SK-N-SH treated with all-trans-retinoic acid at 6 μM for 48 hours (cell line): ENCODE data around the gene VTA1.

Experiments
- ATAC-seq: fragments of 200-7000 bp; cut with Tn5 transposase; 3 replicates; pipeline ENCODE4 v1.9.1; 2020; ENCODE audit warnings: mild to moderate bottlenecking, moderate library complexity
- ARNTL ChIP-seq: fragments of 450-650 bp; formaldehyde crosslinking; IDR thresholded peaks from 2 replicates; pipeline ENCODE4 v1.5.0; 2020; ENCODE audit warnings: low read depth, mild to moderate bottlenecking, moderate library complexity, borderline replicate concordance
- BACH2 ChIP-seq: fragments of 250-450 bp; sonication (Bioruptor Pico); IDR thresholded peaks from 2 replicates; pipeline ENCODE4 v1.9.0; 2021; ENCODE audit warnings: mild to moderate bottlenecking, borderline replicate concordance
- CREB5 ChIP-seq: fragments of 250-450 bp; sonication (Bioruptor Pico); IDR thresholded peaks from 2 replicates; pipeline ENCODE4 v1.5.1; 2020; ENCODE audit warnings: low read depth, mild to moderate bottlenecking, moderate library complexity
- CSDC2 ChIP-seq: fragments of 250-450 bp; sonication (Bioruptor Pico); IDR thresholded peaks from 2 replicates; pipeline ENCODE4 v1.5.0; 2020; ENCODE audit warnings: mild to moderate bottlenecking, moderate library complexity
- CSRNP3 ChIP-seq: fragments of 250-450 bp; sonication (Bioruptor Pico); IDR thresholded peaks from 2 replicates; pipeline ENCODE4 v1.5.1; 2021; ENCODE audit warnings: mild to moderate bottlenecking, moderate library complexity
- ESRRG ChIP-seq: fragments of 250-450 bp; sonication (Bioruptor Pico); IDR thresholded peaks from 2 replicates; pipeline ENCODE4 v1.6.1; 2021; ENCODE audit warnings: mild to moderate bottlenecking
- GLIS3 ChIP-seq: fragments of 250-450 bp; sonication (Bioruptor Pico); IDR thresholded peaks from 2 replicates; pipeline ENCODE4 v1.5.0; 2020; ENCODE audit warnings: mild to moderate bottlenecking, moderate library complexity
- ISL1 ChIP-seq: fragments of 250-450 bp; sonication (Bioruptor Pico); IDR thresholded peaks from 2 replicates; pipeline ENCODE4 v2.1.2; 2022; ENCODE audit warnings: mild to moderate bottlenecking, moderate library complexity
- OSR1 ChIP-seq: fragments of 250-450 bp; sonication (Bioruptor Pico); IDR thresholded peaks from 2 replicates; pipeline ENCODE4 v1.8.0; 2022; ENCODE audit warnings: moderate library complexity, mild to moderate bottlenecking, inconsistent platforms
- PATZ1 ChIP-seq: fragments of 250-450 bp; sonication (Bioruptor Pico); IDR thresholded peaks from 2 replicates; pipeline ENCODE4 v1.8.0; 2020; ENCODE audit warnings: mild to moderate bottlenecking, moderate library complexity, borderline replicate concordance
- POU6F1 ChIP-seq: fragments of 250-450 bp; sonication (Bioruptor Pico); IDR thresholded peaks from 2 replicates; pipeline ENCODE4 v1.8.0; 2021; ENCODE audit warnings: low read depth, mild to moderate bottlenecking, moderate library complexity, borderline replicate concordance
- RARB ChIP-seq: fragments of 250-450 bp; sonication (Bioruptor Pico); IDR thresholded peaks from 2 replicates; pipeline ENCODE4 v1.8.0; 2021; ENCODE audit warnings: mild to moderate bottlenecking, moderate library complexity
- SNAI2 ChIP-seq: fragments of 250-450 bp; sonication (Bioruptor Pico); IDR thresholded peaks from 2 replicates; pipeline ENCODE4 v1.5.0; 2020; ENCODE audit warnings: mild to moderate bottlenecking, moderate library complexity
- TCF4 ChIP-seq: fragments of 250-450 bp; sonication (Bioruptor Pico); IDR thresholded peaks from 2 replicates; pipeline ENCODE4 v1.8.0; 2021; ENCODE audit warnings: mild to moderate bottlenecking, moderate library complexity, borderline replicate concordance
- TSHZ2 ChIP-seq: fragments of 250-450 bp; sonication (Bioruptor Pico); IDR thresholded peaks from 2 replicates; pipeline ENCODE4 v1.5.0; 2020; ENCODE audit warnings: mild to moderate bottlenecking, moderate library complexity
- ZC3H10 ChIP-seq: fragments of 250-450 bp; sonication (Bioruptor Pico); IDR thresholded peaks from 2 replicates; pipeline ENCODE4 v1.5.1; 2021; ENCODE audit warnings: mild to moderate bottlenecking, moderate library complexity
- ZFP3 ChIP-seq: fragments of 250-450 bp; sonication (Bioruptor Pico); IDR thresholded peaks from 2 replicates; pipeline ENCODE4 v1.5.0; 2020; ENCODE audit warnings: mild to moderate bottlenecking, moderate library complexity
- ZFP30 ChIP-seq: fragments of 450-650 bp; formaldehyde crosslinking; IDR thresholded peaks from 2 replicates; pipeline ENCODE4 v1.5.0; 2022; ENCODE audit warnings: mild to moderate bottlenecking, moderate library complexity
- ZNF565 ChIP-seq: fragments of 450-650 bp; formaldehyde crosslinking; conservative IDR thresholded peaks from 2 replicates; pipeline ENCODE4 v1.5.0; 2020; ENCODE audit warnings: low read depth, mild to moderate bottlenecking, moderate library complexity
- ZNF70 ChIP-seq: fragments of 450-650 bp; formaldehyde crosslinking; IDR thresholded peaks from 2 replicates; pipeline ENCODE4 v1.5.0; 2020; ENCODE audit warnings: mild to moderate bottlenecking, moderate library complexity

Gene VTA1

GRCh38 chr6:142117366-142117765, 29.7 kb upstream of the VTA1 start:
- no peak for ATAC-seq
- TF ChIP-seq ESRRG (CRISPR knock-in tag) (no peak), ZNF565 (CRISPR knock-in tag) (no peak)

GRCh38 chr6:142118328-142118727, 28.7 kb upstream of the VTA1 start:
- no peak for ATAC-seq
- no peak for TF ChIP-seq ZFP30
- no peak for TF ChIP-seq ZNF565 (CRISPR knock-in tag)
- no peak for TF ChIP-seq BACH2 (CRISPR knock-in tag)
- no peak for TF ChIP-seq ZFP3
- no peak for TF ChIP-seq ESRRG (CRISPR knock-in tag)
- TF ChIP-seq ISL1 (CRISPR knock-in tag) = no peak
- no peak for TF ChIP-seq SNAI2 (CRISPR knock-in tag)
- no peak for TF ChIP-seq CSDC2 (CRISPR knock-in tag)
- no peak for TF ChIP-seq PATZ1
- no peak for TF ChIP-seq GLIS3 (CRISPR knock-in tag)
- no peak for TF ChIP-seq TCF4 (CRISPR knock-in tag)

- ATAC-seq = no peak
- no peak for TF ChIP-seq ZNF70
- no peak for TF ChIP-seq RARB (CRISPR knock-in tag)
- TF ChIP-seq ESRRG (CRISPR knock-in tag) = no peak
- no peak for TF ChIP-seq ZC3H10 (CRISPR knock-in tag)
- no peak for TF ChIP-seq ZNF565 (CRISPR knock-in tag)
- no peak for TF ChIP-seq SNAI2 (CRISPR knock-in tag)
- no peak for TF ChIP-seq OSR1 (CRISPR knock-in tag)
- no peak for TF ChIP-seq ZFP30
- TF ChIP-seq POU6F1 (CRISPR knock-in tag) = no peak
Observed at GRCh38 chr6:142118925-142119324, 28.1 kb upstream of the VTA1 start.

GRCh38 chr6:142121342-142121741, 25.7 kb upstream of the VTA1 start:
- TF ChIP-seq POU6F1 (CRISPR knock-in tag) (no peak), PATZ1 (no peak), ZNF70 (no peak), ESRRG (CRISPR knock-in tag) (no peak), RARB (CRISPR knock-in tag) (no peak), ZC3H10 (CRISPR knock-in tag) (no peak), GLIS3 (CRISPR knock-in tag) (no peak), TSHZ2 (no peak), ARNTL (CRISPR knock-in tag) (no peak), SNAI2 (CRISPR knock-in tag) (no peak), OSR1 (CRISPR knock-in tag) (no peak), CREB5 (CRISPR knock-in tag) (no peak), ZFP30 (no peak), ZFP3 (no peak), CSRNP3 (CRISPR knock-in tag) (no peak), ZNF565 (CRISPR knock-in tag) (no peak)
- TF ChIP-seq, all 23 proteins: peak for 0

More at GRCh38 chr6:142121342-142121741, 25.7 kb upstream of the VTA1 start:
- no peak for ATAC-seq
